Transverse colon (tissue), 4 donors: Measurements from ENCODE around the gene C1QTNF1.

Experiments
- POLR2AphosphoS5 ChIP-seq, 3 donors: sonication (generic); formaldehyde crosslinking; IDR thresholded peaks; one replicate each; pipeline ENCODE4 v1.6.1; 2016; ENCODE audit warnings: antibody characterized with exemption in 3 of 3
- TF ChIP-seq, protein P1 (sequence below), 5 experiments: fragments of 200-600 bp in 3 of 5; fragments of 450-650 bp in 2 of 5; sonication (generic) in 3 of 5; IDR thresholded peaks; 1 replicate in 2 of 5; 2 replicates in 3 of 5; pipeline ENCODE4 v1.5.1; 2016 to 2017; ENCODE audit warnings: antibody characterized with exemption in 5 of 5, inconsistent platforms in 3 of 5, mild to moderate bottlenecking in 2 of 5, moderate library complexity in 1 of 5

DNA sequence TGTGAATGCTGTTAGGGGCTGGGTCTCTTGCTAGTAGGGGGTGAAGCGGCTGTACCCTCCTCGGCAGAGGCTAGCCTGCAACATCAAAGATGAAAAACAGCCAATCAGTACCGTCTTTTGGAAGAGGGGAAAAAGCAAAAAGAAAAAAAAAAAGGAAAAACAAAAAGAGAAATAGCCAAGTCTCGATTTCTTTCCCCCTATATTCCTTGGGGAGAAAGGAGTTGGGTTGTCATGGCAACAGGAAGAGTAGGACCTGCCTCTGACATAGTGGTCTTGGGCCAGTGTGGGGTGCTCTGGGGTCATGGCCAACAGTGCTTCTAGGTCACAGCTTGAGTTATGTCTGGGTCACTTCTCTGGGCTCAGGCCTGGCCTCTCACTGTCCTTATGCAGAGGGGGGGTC lies 68.6 kb downstream of the C1QTNF1 start:
- TF ChIP-seq, protein P1, sequence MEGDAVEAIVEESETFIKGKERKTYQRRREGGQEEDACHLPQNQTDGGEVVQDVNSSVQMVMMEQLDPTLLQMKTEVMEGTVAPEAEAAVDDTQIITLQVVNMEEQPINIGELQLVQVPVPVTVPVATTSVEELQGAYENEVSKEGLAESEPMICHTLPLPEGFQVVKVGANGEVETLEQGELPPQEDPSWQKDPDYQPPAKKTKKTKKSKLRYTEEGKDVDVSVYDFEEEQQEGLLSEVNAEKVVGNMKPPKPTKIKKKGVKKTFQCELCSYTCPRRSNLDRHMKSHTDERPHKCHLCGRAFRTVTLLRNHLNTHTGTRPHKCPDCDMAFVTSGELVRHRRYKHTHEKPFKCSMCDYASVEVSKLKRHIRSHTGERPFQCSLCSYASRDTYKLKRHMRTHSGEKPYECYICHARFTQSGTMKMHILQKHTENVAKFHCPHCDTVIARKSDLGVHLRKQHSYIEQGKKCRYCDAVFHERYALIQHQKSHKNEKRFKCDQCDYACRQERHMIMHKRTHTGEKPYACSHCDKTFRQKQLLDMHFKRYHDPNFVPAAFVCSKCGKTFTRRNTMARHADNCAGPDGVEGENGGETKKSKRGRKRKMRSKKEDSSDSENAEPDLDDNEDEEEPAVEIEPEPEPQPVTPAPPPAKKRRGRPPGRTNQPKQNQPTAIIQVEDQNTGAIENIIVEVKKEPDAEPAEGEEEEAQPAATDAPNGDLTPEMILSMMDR (IDR thresholded peaks at IDR 0.05): no peak
- TF ChIP-seq POLR2AphosphoS5 (IDR thresholded peaks at IDR 0.05): no peak
